ENCODE measurements around the gene NTNG1. TPM values are rescaled to one million over a fixed set of nuclear protein-coding genes. Genes with fewer than 3 reads are reported as not detected.

NTNG1 gene
- 0.32 and 2.6 TPM in 2 replicates for total RNA-seq

GRCh38 chr1:107140703-107141490 lies at the start of gene NTNG1:
Gene NTNG1 (plus strand): TSS chr1:107141039.

Other genes with a start within 250 kb of the NTNG1 start
- gene PRMT6, start 84.4 kb upstream of the NTNG1 start, total RNA-seq = 14.1 and 20.8 TPM in 2 replicates